ENCODE data around the gene GABRG3.
"Not testable (repeated sequence)": the region's sequence is repeated elsewhere in the genome, so short reads cannot be mapped to it uniquely, and the experiment has no call there.

The GABRG3 gene

GRCh38 chr15:27341780-27342343 lies 370.9 kb downstream of the GABRG3 start:
- no peak for DNase-seq (ENCODE audit: low read depth)

GRCh38 chr15:27342991-27343390 lies 372.0 kb downstream of the GABRG3 start:
- DNase-seq (ENCODE audit: low read depth) = no peak

- DNase-seq (ENCODE audit: low read depth) = no peak
These were observed 381.2 kb downstream of the GABRG3 start for GRCh38 chr15:27352136-27352535.

GRCh38 chr15:27353856-27354255 lies 382.9 kb downstream of the GABRG3 start:
- no peak for DNase-seq (ENCODE audit: low read depth)

GRCh38 chr15:27358751-27359434 lies 387.9 kb downstream of the GABRG3 start:
- no peak for DNase-seq (ENCODE audit: low read depth)

- no peak for DNase-seq (ENCODE audit: low read depth)
These were observed 388.6 kb downstream of the GABRG3 start for GRCh38 chr15:27359586-27359985.

GRCh38 chr15:27360316-27360715 lies 389.3 kb downstream of the GABRG3 start:
- DNase-seq (ENCODE audit: low read depth) = no peak

GRCh38 chr15:27361438-27361837 lies 390.5 kb downstream of the GABRG3 start:
- DNase-seq (ENCODE audit: low read depth) = no peak

- DNase-seq (ENCODE audit: low read depth) = no peak
These were observed 394.5 kb downstream of the GABRG3 start for GRCh38 chr15:27365456-27365855.

- DNase-seq (ENCODE audit: low read depth) = not testable (repeated sequence)
These were observed 406.4 kb downstream of the GABRG3 start for GRCh38 chr15:27377391-27377790.

- DNase-seq (ENCODE audit: low read depth) = no peak
These were observed 411.5 kb downstream of the GABRG3 start for GRCh38 chr15:27382361-27383025.

- no peak for DNase-seq (ENCODE audit: low read depth)
These were observed 412.7 kb downstream of the GABRG3 start for GRCh38 chr15:27383726-27384125.

GRCh38 chr15:27392163-27392562 lies 421.2 kb downstream of the GABRG3 start:
- DNase-seq (ENCODE audit: low read depth) = no peak

GRCh38 chr15:27396521-27396920 lies 425.5 kb downstream of the GABRG3 start:
- no peak for DNase-seq (ENCODE audit: low read depth)

GRCh38 chr15:27396996-27397395 lies 426.0 kb downstream of the GABRG3 start:
- no peak for DNase-seq (ENCODE audit: low read depth)

- no peak for DNase-seq (ENCODE audit: low read depth)
These were observed 427.7 kb downstream of the GABRG3 start for GRCh38 chr15:27398631-27399161.

GRCh38 chr15:27399241-27399640 lies 428.3 kb downstream of the GABRG3 start:
- DNase-seq (ENCODE audit: low read depth) = no peak

- no peak for DNase-seq (ENCODE audit: low read depth)
These were observed 430.5 kb downstream of the GABRG3 start for GRCh38 chr15:27401471-27401870.

- DNase-seq (ENCODE audit: low read depth) = no peak
These were observed 437.4 kb downstream of the GABRG3 start for GRCh38 chr15:27408428-27408827.

GRCh38 chr15:27410996-27411605 lies 440.1 kb downstream of the GABRG3 start:
- no peak for DNase-seq (ENCODE audit: low read depth)

- no peak for DNase-seq (ENCODE audit: low read depth)
These were observed 441.4 kb downstream of the GABRG3 start for GRCh38 chr15:27412415-27412814.

GRCh38 chr15:27414168-27414870 lies 443.3 kb downstream of the GABRG3 start:
- no peak for DNase-seq (ENCODE audit: low read depth)

Measured in stimulated activated CD8-positive, alpha-beta memory T cell treated with anti-CD3 and anti-CD28 coated beads, Interleukin-7, amount 100 ng/mL, for 24 hours (primary cell).